ELF-1 (cell line): ENCODE results near the gene B3GALT4.
A peak's percentile ranks its signal among the peaks of the same experiment; 100 is the strongest.
"Not testable (repeated sequence)": the region's sequence is repeated elsewhere in the genome, so short reads cannot be mapped to it uniquely, and the experiment has no call there.

Source experiments
- DNase-seq: peaks from one replicate; pipeline ENCODE4 v3.0.0-alpha.2; 2016; ENCODE audit warnings: low read depth, low spot score

The B3GALT4 gene

DNA sequence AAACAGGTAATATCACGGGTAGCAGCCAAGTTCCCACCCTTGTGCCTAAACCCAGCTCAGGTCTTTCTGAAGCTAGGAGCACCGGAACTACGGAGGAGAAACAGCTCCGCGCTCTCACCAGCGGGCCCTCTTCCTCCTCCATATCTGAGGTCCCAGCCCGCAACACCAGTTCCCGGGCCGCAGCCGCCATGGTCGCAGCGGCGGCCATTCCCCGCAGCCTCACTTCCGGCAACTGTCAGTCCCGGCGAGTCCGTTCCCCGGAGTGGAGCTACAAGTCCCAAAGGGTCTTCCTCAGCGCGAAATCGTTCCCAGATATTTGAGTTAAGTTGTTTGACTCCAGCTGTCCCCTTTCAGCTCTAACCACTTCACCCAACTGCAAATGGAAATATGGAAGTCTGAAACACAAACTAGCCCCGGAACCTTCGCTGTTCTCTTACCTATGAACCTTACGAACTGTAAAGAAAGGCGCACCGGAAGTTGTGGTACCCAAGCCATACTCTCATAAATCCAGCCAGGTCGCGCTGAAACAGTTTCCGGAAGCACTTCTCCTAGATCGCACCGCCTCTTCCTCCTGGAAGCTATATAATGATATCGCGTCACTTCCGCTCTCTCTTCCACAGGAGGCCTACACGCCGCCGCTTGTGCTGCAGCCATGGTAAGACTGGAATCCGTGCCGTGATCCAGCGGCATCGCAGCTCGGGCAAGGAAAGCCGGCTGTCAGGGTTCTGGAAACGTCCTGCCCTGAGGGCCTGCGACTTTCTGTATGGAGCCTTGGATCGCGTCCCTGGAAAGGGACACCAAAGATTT is 5.3 kb upstream of the B3GALT4 start, which contains the start of the genes RPS18 and VPS52:
Gene RPS18 (plus strand): TSS at position 608 of the 807 bp plus-strand sequence. CDS start 45 bp downstream, at position 653.
Gene VPS52 (minus strand): TSS at position 409 of the 807 bp plus-strand sequence. CDS start 201 bp downstream, at position 208.
- peak; percentile 98 for DNase-seq

DNA sequence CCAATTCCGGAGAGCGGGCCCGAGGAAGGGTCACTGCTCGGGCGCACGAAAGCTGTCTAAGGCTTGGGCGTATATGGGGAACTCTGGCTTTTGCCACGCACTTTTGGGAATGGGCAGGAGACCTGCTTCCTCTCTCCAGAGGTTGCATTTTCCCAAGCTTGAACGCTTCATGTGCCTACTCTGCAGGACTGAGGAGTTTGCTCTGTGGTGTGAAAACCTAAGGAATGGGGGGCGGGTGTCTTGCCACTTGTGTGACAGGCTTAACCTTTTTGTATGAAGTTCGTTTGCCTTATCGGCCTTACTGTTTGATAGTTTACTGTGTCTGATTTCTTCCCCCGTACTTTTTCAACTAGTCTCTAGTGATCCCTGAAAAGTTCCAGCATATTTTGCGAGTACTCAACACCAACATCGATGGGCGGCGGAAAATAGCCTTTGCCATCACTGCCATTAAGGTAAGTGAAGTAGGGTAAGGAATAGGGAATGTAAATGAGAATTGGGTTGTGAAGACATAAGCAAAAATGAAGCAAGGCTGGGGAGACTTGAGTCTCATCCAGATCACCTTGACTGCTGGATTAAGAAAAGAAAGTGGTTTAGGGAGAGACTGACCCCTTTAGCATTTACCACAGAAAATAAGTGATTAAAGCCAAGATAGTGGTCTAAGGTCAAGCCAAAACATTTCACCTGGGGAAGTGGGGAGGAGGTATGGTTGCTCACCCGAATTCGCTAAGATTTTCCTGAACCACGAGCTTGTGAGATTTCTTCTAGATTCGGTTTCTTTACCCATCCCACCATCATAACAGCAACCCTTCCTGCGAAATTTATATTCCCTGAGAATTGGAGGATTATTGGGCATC is 4.4 kb upstream of the B3GALT4 start:
- no peak for DNase-seq

DNA sequence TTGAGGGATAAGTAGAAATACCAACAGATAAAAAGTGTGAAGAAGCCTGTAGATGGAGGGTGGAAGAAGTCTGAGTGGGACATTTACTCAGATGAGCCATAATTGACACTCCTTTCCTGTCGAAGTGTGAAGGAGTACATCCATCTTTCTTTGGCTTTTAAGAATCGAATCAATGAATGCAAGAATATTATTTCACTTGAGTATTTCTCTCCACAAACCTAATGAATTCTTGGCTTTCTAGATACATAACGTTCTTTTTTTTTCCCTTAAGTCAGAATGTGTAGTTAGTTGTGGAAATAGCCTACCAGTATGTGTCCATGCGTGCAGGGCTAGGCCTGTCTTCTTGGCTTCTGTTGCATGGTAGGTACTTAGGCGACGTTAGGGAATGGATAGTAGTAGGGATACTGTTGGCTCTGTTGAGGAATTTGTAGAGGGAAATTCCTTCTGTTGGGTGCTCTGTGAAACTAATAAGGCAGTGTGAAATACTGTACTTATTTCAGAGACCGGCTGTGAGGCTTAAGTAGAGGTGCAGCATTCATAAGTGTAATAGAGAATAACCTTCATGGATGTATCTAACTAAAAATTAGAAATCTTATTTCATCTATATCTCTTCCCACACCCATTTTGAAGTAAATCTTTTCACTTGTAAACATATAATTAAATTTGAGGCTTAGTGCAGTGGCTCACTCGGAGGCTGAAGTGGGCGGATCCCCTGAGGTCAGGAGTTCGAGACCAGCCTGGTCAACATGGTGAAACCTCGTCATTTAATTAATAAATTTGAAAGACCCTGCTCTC is 3.6 kb upstream of the B3GALT4 start:
- no peak for DNase-seq

DNA sequence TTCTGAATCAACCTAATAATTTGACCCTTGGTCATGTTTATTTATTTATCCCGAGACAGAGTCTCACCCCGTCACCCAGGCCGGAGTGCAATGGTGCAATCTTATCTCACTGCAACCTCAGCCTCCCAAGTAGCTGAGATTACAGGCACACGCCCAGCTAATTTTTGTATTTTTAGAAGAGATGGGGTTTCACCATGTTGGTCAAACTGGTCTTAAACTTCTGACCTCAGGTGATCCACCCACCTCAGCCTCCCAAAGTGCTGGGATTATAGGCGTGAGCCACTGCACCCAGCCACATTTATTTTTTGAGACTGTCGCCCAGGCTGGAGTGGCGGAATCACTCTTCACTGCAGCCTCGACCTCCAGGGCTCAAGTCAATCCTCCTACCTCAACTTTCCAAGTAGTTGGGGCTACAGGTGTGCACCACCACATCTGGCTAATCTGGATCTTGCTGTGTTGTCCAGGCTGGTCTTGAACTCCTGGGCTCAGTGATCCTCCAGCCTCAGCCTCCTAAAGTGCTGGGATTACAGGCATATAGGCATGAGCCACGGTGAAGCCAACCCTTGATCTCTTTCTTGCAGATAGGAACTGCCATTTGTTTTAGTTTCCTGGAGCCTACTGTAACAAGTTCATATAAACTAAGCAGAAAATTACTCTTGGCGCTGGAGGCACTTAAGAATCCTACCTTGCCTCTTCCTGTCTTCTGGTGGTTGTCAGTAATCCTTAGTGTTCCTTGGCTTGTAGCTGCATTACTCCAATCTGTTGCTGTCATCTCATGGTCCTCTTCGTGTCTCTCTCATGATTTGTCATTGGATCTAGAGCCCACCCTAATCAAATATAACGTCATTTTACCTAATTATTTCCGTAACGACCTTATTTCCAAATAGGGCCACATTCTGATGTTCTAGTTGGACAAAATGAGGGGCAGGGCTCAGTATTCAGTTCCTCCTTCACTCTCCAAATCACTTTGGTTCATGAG is 2.7 kb upstream of the B3GALT4 start:
- no peak for DNase-seq

DNA sequence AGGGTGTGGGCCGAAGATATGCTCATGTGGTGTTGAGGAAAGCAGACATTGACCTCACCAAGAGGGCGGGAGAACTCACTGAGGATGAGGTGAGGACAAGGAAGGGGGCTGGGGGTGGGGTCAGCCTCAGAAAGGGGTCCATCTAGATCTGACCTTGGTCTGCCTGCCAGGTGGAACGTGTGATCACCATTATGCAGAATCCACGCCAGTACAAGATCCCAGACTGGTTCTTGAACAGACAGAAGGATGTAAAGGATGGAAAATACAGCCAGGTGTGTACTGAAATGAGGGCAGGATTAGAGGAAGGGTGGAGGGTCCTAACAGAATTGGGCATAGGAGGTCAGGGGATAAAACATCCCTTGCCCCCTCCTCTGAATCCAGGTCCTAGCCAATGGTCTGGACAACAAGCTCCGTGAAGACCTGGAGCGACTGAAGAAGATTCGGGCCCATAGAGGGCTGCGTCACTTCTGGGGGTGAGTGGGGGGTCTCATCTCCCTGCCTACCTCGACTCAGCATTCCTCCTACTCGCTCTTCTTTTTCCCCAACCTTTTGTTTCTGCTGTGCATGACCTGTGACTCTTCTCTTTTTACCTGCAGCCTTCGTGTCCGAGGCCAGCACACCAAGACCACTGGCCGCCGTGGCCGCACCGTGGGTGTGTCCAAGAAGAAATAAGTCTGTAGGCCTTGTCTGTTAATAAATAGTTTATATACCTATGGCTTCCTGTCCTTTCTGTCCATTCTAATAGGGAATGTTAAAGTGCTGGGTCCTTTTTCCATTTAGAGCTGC is 935 bp upstream of the B3GALT4 start:
- DNase-seq = not testable (repeated sequence)

DNA sequence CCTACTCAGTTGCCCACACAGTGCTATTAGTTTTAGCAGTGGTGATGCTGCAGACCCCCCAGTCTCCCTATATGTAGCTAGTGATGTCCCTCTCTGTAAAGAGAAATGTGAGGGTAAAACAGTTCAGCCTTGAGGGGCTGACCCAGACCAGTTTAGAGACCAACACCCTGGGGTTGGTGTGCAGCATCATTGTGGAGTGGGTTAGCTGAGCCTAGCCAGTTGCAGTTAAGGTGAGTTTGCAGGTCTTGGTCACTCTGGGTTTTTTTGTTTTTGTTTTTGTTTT is 401 bp upstream of the B3GALT4 start:
- DNase-seq = no peak

DNA sequence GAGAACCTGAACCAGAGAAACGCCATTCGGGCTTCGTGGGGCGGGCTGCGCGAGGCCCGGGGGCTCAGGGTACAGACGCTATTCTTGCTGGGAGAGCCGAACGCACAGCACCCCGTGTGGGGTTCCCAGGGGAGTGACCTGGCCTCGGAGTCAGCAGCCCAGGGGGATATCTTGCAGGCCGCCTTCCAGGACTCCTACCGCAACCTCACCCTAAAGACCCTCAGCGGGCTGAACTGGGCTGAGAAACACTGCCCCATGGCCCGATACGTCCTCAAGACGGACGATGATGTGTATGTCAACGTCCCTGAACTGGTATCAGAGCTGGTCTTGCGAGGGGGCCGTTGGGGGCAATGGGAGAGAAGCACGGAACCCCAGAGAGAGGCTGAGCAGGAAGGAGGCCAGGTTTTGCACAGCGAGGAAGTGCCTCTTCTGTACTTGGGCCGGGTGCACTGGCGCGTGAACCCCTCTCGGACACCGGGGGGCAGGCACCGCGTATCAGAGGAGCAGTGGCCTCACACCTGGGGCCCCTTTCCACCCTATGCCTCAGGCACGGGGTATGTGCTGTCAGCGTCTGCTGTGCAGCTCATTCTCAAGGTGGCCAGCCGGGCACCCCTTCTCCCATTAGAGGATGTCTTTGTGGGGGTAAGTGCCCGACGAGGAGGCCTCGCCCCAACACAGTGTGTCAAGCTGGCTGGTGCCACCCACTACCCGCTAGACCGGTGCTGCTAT is 904 bp downstream of the B3GALT4 start:
- DNase-seq = no peak

DNA sequence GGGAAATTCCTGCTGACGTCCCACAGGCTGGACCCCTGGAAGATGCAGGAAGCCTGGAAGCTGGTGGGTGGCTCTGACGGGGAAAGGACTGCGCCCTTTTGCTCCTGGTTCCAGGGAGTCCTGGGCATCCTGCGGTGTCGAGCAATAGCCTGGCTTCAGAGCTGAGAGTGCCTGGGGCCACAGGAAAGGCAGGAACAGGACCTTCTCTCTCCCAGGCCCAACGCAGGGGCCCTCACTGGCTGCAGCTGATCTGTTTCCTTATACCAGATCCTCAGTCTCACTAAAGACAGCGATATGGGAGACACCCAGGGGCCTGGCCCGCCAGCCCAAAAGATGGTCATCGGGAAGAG is 1.4 kb downstream of the B3GALT4 start:
- no peak for DNase-seq

DNA sequence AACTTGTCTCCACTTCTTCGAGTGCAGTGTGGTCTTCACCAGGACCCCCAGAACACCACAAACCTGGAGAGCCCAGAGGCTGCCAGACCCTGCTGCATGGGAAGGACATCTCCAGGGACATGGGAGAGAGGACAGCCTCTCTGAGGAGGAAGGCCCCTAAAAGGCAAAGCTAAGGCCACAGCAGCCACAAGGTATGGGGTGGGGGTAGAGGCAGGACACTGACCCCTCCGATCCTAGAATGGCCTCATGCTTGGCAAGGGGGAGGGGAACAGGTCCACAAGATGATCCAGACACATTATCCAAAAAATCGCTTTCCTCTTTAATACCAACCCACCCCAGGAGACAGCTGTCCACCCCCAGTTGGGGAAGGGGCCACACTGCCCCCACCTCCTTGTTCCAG is 1.9 kb downstream of the B3GALT4 start:
- no peak for DNase-seq

DNA sequence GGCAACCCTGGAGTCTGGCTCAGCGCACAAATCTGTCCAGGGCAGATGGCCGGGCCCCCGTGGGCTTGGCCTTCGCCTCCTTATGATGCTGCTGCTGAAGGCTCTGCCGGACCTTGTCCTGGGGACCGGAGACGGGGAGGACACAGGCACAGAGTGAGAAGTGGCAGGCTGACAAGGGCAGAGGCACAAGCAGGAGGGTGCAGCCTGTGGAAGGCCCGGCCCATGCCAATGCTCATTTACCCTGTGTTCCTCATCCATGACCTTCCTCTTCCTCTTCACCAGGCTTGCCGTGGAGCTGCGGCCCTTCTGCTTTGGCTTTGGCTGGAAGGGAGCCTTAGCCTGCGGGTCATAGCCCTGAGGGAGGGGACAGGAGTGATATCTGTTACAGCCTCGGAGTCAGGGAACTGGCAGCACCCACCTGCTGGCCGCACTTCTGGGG is 2.4 kb downstream of the B3GALT4 start:
- no peak for DNase-seq

DNA sequence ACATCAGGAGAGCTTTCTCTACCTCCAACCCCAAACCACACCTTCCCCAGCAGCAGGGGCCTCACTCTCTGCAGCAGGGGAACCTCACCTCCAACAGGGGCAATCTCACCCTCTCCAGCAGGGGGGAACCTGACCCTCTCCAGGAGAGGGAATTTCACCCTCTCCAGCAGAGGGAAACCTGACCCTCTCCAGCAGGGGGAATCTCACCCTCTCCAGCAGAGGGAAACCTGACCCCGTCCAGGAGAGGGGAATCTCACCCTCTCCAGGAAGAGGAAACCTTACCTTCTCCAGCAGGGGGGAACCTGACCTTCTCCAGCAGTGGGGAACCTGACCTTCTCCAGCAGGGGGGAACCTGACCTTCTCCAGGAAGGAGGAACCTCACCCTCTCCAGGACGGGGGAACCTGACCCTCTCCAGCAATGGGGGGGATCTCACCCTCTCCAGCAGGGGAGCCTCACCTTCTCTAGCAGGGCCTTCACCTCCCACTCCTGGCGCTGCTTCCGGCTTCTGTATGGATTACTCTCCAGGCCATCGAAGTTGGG is 3.1 kb downstream of the B3GALT4 start:
- peak; percentile 94 for DNase-seq

DNA sequence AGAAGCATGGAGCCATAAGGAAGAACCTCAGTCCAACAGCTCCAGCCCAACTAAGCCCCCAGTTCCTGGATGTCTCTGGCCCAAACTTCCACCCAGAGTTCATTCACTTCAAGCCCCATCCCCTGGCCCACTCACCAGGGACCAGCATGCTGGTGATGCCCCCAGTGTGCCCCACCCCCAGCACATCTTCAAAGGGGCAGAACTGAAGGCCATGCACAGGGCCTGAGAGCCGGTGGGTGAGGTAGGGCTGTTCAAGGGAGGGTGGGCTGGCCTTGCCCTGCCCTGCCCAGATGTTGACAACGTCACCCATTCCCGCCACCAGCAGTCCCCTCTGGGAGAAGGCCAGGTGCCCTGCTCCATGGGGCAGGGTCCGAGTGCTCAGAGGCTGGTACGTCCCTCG is 3.6 kb downstream of the B3GALT4 start:
- no peak for DNase-seq

DNA sequence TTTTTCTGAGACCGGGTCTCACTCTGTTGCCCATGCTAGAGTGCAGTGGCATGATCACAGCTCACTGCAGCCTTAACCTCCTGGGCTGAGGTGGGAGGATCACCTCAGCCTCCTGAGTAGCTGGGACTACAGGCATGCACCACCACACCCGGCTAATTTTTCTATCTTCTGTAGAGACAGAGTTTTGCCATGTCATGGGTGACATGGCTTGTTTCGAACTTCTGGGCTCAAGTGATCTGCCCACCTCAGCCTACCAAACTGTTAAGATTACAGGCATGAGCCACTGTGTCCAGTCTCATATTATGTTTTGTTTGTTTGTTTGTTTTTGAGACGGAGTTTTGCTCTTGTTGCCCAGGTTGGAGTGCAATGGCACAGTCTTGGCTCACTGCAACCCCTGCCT is 8.3 kb downstream of the B3GALT4 start:
- not testable (repeated sequence) for DNase-seq

DNA sequence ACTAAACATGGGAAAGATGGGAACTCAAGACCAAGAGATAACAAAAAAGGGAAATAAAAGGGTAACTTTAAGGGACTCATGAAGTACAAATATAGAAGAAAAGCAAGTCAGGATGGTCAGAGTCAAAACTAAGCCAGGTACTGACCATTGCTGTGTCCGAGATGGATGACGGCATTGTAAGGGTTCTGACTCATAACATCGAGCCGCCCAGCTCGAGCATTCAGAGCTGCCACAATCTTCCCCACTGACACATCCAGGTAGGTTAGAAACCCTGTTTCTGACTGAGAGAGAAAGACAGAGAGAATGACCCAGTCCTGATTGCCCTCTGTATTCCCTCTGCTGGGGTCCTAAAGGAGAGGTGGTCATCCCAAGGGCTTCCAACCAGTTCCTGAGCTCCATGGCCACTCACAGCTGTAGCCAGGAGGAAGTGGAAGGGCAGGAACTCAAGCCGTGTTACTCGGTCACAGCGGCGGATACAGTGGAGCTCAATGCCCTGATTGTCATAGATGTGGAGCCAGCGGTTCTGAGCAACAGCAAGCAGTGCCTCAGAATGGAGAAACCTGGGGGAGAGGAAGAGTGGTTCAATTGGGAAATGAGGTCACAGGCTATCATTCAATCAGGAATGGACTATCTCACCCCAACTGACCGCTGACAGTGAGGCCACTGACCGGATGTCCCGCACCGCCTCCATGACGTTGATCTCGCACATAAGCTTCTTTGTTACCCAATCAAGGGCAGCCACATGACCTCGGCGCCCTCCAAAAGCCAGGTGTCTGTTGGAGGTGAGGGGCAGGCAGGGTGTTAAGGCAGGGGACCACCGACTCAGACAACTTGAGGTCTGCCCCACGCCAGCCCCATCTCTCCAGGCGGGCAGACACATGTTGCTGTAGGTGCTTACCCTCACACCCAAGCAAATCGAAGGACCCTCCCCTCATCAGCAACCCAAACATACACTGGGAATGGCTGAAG is 10.3 kb downstream of the B3GALT4 start:
- DNase-seq = no peak

DNA sequence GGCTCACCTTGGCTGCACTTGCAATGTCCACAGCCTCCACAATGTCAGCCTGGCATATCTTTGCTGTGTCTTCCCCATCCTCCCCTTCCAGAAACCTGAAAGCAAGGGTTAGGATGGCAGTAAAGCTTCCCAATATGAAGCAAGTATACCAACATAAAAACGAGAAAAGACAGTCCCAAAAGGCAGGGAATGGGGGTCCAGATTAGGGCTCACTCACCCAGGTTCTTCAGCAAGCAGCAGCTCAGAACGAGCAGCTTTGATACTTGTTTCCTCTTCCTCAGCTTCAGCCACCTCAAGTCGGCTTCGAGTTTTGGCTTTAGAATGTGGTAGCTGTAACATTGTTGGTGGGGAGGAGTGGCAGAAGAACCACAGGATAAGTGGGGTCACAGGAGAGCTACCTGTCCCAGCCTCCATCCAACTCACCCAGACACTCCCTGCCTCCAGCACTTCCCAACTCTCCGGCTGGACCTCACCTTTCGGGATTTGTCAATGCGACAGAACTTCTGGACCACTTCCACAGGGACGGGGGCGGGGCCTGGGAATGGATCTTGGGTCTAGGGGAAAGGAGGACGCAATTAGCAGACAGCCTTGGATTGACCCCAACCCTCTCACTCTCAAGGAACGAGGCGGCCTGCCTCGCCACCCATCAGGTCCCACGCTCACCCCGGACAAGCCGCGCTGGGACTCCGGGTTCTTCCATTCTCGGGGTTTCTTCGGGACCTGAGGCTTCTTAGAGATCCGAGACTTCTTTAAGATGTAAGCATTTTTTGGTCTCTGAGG is 11.4 kb downstream of the B3GALT4 start:
- no peak for DNase-seq

DNA sequence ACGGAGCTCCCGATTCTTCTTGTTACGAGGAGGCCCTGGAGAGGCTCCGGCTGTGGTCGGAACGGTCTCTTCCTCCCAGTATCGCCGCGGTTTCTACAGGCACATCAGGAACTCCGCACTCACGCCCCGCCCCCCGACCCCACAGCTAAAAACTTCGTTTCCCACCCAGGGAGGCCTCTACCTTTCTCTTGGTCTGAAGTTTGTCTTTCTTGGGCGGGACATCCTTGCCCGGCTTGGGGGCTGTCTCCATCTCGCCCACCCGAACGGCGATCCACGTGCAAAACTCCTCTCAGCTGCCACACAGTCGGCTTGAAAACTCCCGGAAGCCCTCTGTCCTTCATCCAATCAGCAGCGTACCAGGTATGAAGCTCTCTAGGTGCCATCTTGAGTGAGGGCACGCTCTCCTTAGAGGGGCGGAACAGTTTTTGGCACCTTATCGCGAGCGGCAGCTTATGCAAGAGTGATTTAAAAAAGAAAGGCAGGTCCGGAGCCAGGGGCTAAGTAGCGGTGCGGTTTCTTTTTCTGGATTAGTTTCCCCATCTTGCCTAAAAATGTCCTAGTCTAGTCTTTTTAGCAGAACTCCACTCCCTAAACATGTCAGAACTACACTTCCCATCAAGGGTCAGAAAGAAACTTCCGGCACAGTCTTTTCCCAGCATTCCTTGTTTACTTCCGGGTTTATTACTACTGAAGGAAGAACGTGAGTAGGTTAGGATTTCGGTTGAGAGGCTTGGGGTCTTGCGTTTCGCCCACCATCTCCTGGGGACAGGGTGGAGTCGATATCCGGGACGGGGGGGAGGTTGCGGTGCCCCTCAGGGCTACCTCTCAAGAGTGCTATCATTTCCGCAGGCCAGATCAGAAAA is 12.2 kb downstream of the B3GALT4 start, which contains the start of the genes PFDN6 and WDR46:
Gene PFDN6 (plus strand): TSS at position 681 of the 863 bp plus-strand sequence. CDS start 256 bp downstream, outside the sequence.
Gene WDR46 (minus strand): TSS at position 319 of the 863 bp plus-strand sequence. CDS start 69 bp downstream, at position 250.
- peak; percentile 91 for DNase-seq
